ENCODE results near the gene PIEZO2. TPM values are rescaled to one million over a fixed set of nuclear protein-coding genes. Genes with fewer than 3 reads are reported as not detected.

PIEZO2 gene
- polyA plus RNA-seq, 1 donor (not counting 4 experiments of a cell fraction or from before 2014, with no cell fraction given): not detected

GRCh38 chr18:10757349-10757748 is 392.0 kb downstream of the PIEZO2 start:
- dilution Hi-C loops (cut with MboI; ENCODE audit: extremely low pct_ligation_motif_present, low sequenced_read_pairs): no loop called here
- TF ChIP-seq EZH2 (IDR thresholded peaks at IDR 0.05; ENCODE audit: low read length) (no peak), CTCF (optimal IDR thresholded peaks at IDR 0.05 in 1 of 3, IDR thresholded peaks at IDR 0.05 in 1 of 3, conservative IDR thresholded peaks at IDR 0.05 in 1 of 3; ENCODE audit: extremely low read depth in 1 of 3, insufficient read depth in 2 of 3, low read length in 3 of 3) (no peak)
- DNase-seq (ENCODE audit: low read depth, low spot score) (no peak), FAIRE-seq (no peak)
- peaks cover 9% of the 10 kb centered on the region for H3K4me1 ChIP-seq (ENCODE audit: control insufficient read depth, extremely low read depth, insufficient read depth, low read length)
- no peaks in the 10 kb centered on the region for H3K9me3 ChIP-seq (ENCODE audit: control insufficient read depth, low read depth, low read length)
- H3K9ac ChIP-seq (ENCODE audit: control insufficient read depth, extremely low read depth, insufficient read depth, low read length): no peak overlapping the region
- no peaks in the 10 kb centered on the region for H3K36me3 ChIP-seq (ENCODE audit: control insufficient read depth in 2 of 2, extremely low read depth in 1 of 2, insufficient read depth in 2 of 2, low read length in 2 of 2)
- no peaks in the 10 kb centered on the region for H3K27me3 ChIP-seq (ENCODE audit: control insufficient read depth, extremely low read depth, insufficient read depth, low read length)
- no peaks in the 10 kb centered on the region for H3K9me1 ChIP-seq (ENCODE audit: control insufficient read depth, extremely low read depth, insufficient read depth, low read length)
- H3K4me3 ChIP-seq (ENCODE audit: control insufficient read depth in 2 of 3, extremely low read depth in 1 of 3, insufficient read depth in 2 of 3, low read depth in 1 of 3, low read length in 3 of 3): no peak overlapping the region
- no peaks in the 10 kb centered on the region for H3K79me2 ChIP-seq (ENCODE audit: control insufficient read depth, insufficient read depth, low read length)
- H2AFZ ChIP-seq (ENCODE audit: control insufficient read depth, low read length): no peak overlapping the region
- no peaks in the 10 kb centered on the region for H4K20me1 ChIP-seq (ENCODE audit: control insufficient read depth, extremely low read depth, insufficient read depth, low read length)
- H3K27ac ChIP-seq (ENCODE audit: control insufficient read depth, insufficient read depth, low read length): no peak overlapping the region
- H3K4me2 ChIP-seq (ENCODE audit: control insufficient read depth, extremely low read depth, insufficient read depth, low read depth, low read length): no peak overlapping the region

GRCh38 chr18:10755855-10756254 is 393.5 kb downstream of the PIEZO2 start:
- no peaks in the 10 kb centered on the region for H4K20me1 ChIP-seq (ENCODE audit: control insufficient read depth, extremely low read depth, insufficient read depth, low read length)
- H3K79me2 ChIP-seq (ENCODE audit: control insufficient read depth, insufficient read depth, low read length): no peaks in the 10 kb centered on the region
- H3K9me1 ChIP-seq (ENCODE audit: control insufficient read depth, extremely low read depth, insufficient read depth, low read length): no peaks in the 10 kb centered on the region
- H2AFZ ChIP-seq (ENCODE audit: control insufficient read depth, low read length): no peak overlapping the region
- no peak overlapping the region for H3K4me2 ChIP-seq (ENCODE audit: control insufficient read depth, extremely low read depth, insufficient read depth, low read depth, low read length)
- H3K4me3 ChIP-seq (ENCODE audit: control insufficient read depth in 2 of 3, extremely low read depth in 1 of 3, insufficient read depth in 2 of 3, low read depth in 1 of 3, low read length in 3 of 3): no peak overlapping the region
- TF ChIP-seq CTCF (optimal IDR thresholded peaks at IDR 0.05 in 1 of 3, IDR thresholded peaks at IDR 0.05 in 1 of 3, conservative IDR thresholded peaks at IDR 0.05 in 1 of 3; ENCODE audit: extremely low read depth in 1 of 3, insufficient read depth in 2 of 3, low read length in 3 of 3): no peak
- TF ChIP-seq EZH2 (IDR thresholded peaks at IDR 0.05; ENCODE audit: low read length): no peak
- H3K27me3 ChIP-seq (ENCODE audit: control insufficient read depth, extremely low read depth, insufficient read depth, low read length): no peaks in the 10 kb centered on the region
- H3K9ac ChIP-seq (ENCODE audit: control insufficient read depth, extremely low read depth, insufficient read depth, low read length): no peak overlapping the region
- H3K27ac ChIP-seq (ENCODE audit: control insufficient read depth, insufficient read depth, low read length): no peak overlapping the region
- no peak for FAIRE-seq
- dilution Hi-C loops (cut with MboI; ENCODE audit: extremely low pct_ligation_motif_present, low sequenced_read_pairs): no loop called here
- no peaks in the 10 kb centered on the region for H3K9me3 ChIP-seq (ENCODE audit: control insufficient read depth, low read depth, low read length)
- DNase-seq (ENCODE audit: low read depth, low spot score): no peak
- H3K4me1 ChIP-seq (ENCODE audit: control insufficient read depth, extremely low read depth, insufficient read depth, low read length): peaks cover 9% of the 10 kb centered on the region
- no peaks in the 10 kb centered on the region for H3K36me3 ChIP-seq (ENCODE audit: control insufficient read depth in 2 of 2, extremely low read depth in 1 of 2, insufficient read depth in 2 of 2, low read length in 2 of 2)

All from keratinocyte (primary cell).